Measurements from ENCODE around the gene NAPG. TPM values are rescaled to one million over a fixed set of nuclear protein-coding genes. Genes with fewer than 3 reads are reported as not detected.
"Not testable (repeated sequence)": the region's sequence is repeated elsewhere in the genome, so short reads cannot be mapped to it uniquely, and the experiment has no call there.

NAPG gene
- total RNA-seq, 1 experiment from 2014 or later, result 41.5 TPM

GRCh38 chr18:10566390-10566789 is 40.6 kb downstream of the NAPG start:
- intact Hi-C loops (cut with micrococcal nuclease; ENCODE audit: unreplicated experiment), result no loop called here
- ChIA-PET POLR2A (no interaction called here), CTCF (no interaction called here)
- Mint-ChIP-seq H3K4me3 (ENCODE audit: unreplicated experiment) (no peak overlapping the region), H3K27me3 (ENCODE audit: insufficient read depth, unreplicated experiment) (no peaks in the 10 kb centered on the region), H3K4me1 (ENCODE audit: low read depth, unreplicated experiment) (no peaks in the 10 kb centered on the region), H3K9me3 (ENCODE audit: unreplicated experiment) (no peaks in the 10 kb centered on the region), H3K27ac (ENCODE audit: unreplicated experiment) (no peak overlapping the region), H3K36me3 (ENCODE audit: insufficient read depth, unreplicated experiment) (no peaks in the 10 kb centered on the region)
- Histone ChIP-seq H3K36me3 (ENCODE audit: control insufficient read depth, insufficient read depth, low read length) (no peaks in the 10 kb centered on the region), H3K27me3 (replicated peaks; ENCODE audit: control insufficient read depth, insufficient read depth, low read length) (no peaks in the 10 kb centered on the region), H3K4me1 (no peaks in the 10 kb centered on the region), H3K9me3 (0 out of 2 replicates have a peak, but pooled peaks cover 4% of the 10 kb centered on the region), H3K4me3 (ENCODE audit: low read depth, low read length) (no peak overlapping the region)
- no peak for DNase-seq
- no TSS peak for BruUV-seq (replicated peaks)
- no peak for TF ChIP-seq CTCF (IDR thresholded peaks at IDR 0.05; ENCODE audit: insufficient read depth in 1 of 2, low read depth in 1 of 2, low read length in 1 of 2, severe bottlenecking in 1 of 2, unreplicated experiment in 1 of 2)

GRCh38 chr18:10569941-10570340 is 44.1 kb downstream of the NAPG start:
- H3K4me1 ChIP-seq; H3K27me3 ChIP-seq (replicated peaks; ENCODE audit: control insufficient read depth, insufficient read depth, low read length); CTCF ChIA-PET; H3K9me3 Mint-ChIP-seq (ENCODE audit: unreplicated experiment); H3K27me3 Mint-ChIP-seq (ENCODE audit: insufficient read depth, unreplicated experiment); H3K27ac Mint-ChIP-seq (ENCODE audit: unreplicated experiment); H3K36me3 ChIP-seq (ENCODE audit: control insufficient read depth, insufficient read depth, low read length); H3K9me3 ChIP-seq; H3K4me1 Mint-ChIP-seq (ENCODE audit: low read depth, unreplicated experiment); DNase-seq; H3K4me3 Mint-ChIP-seq (ENCODE audit: unreplicated experiment); H3K4me3 ChIP-seq (ENCODE audit: low read depth, low read length); BruUV-seq (replicated peaks); H3K36me3 Mint-ChIP-seq (ENCODE audit: insufficient read depth, unreplicated experiment); intact Hi-C loops (cut with micrococcal nuclease; ENCODE audit: unreplicated experiment); POLR2A ChIA-PET: not testable (repeated sequence)

GRCh38 chr18:10570622-10571021 is 44.8 kb downstream of the NAPG start:
- 0 out of 2 replicates have a peak, but pooled peaks cover 4% of the 10 kb centered on the region for H3K9me3 ChIP-seq
- intact Hi-C loops (cut with micrococcal nuclease; ENCODE audit: unreplicated experiment), result no loop called here
- no peaks in the 10 kb centered on the region for H3K9me3 Mint-ChIP-seq (ENCODE audit: unreplicated experiment)
- no peak for TF ChIP-seq CTCF (IDR thresholded peaks at IDR 0.05; ENCODE audit: insufficient read depth in 1 of 2, low read depth in 1 of 2, low read length in 1 of 2, severe bottlenecking in 1 of 2, unreplicated experiment in 1 of 2)
- POLR2A ChIA-PET, result no interaction called here
- H3K4me3 Mint-ChIP-seq (ENCODE audit: unreplicated experiment), result no peak overlapping the region
- CTCF ChIA-PET, result no interaction called here
- H3K27ac Mint-ChIP-seq (ENCODE audit: unreplicated experiment), result no peak overlapping the region
- H3K4me1 Mint-ChIP-seq (ENCODE audit: low read depth, unreplicated experiment), result no peaks in the 10 kb centered on the region
- H3K36me3 Mint-ChIP-seq (ENCODE audit: insufficient read depth, unreplicated experiment), result no peaks in the 10 kb centered on the region
- no peaks in the 10 kb centered on the region for H3K36me3 ChIP-seq (ENCODE audit: control insufficient read depth, insufficient read depth, low read length)
- no TSS peak for BruUV-seq (replicated peaks)
- H3K4me1 ChIP-seq, result no peaks in the 10 kb centered on the region
- no peak for DNase-seq
- H3K27me3 ChIP-seq (replicated peaks; ENCODE audit: control insufficient read depth, insufficient read depth, low read length), result no peaks in the 10 kb centered on the region
- no peaks in the 10 kb centered on the region for H3K27me3 Mint-ChIP-seq (ENCODE audit: insufficient read depth, unreplicated experiment)
- no peak overlapping the region for H3K4me3 ChIP-seq (ENCODE audit: low read depth, low read length)

DNA sequence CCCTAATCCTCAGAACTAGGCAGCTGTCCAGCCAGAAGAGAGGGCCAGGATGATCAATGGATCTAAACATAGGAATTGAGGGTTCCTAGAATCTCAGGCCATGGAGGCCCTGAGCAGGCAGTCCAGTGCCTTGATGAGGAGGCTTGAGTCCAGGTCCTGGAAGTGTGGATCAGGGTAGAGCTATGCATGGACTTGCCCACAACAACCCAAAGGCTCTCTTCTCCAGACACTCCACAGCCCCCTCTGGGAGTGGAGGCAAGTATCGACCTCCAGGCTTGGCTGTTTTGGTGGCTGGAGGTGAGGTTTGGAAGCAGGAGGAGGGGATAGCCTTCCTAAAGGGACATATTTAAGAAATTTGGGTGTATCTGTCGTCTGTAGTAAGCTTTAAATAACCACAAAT is 45.7 kb downstream of the NAPG start:
- H3K4me1 ChIP-seq, result no peaks in the 10 kb centered on the region
- H3K4me3 Mint-ChIP-seq (ENCODE audit: unreplicated experiment), result no peak overlapping the region
- H3K9me3 ChIP-seq, result 0 out of 2 replicates have a peak, but pooled peaks cover 4% of the 10 kb centered on the region
- no peaks in the 10 kb centered on the region for H3K36me3 ChIP-seq (ENCODE audit: control insufficient read depth, insufficient read depth, low read length)
- no peak overlapping the region for H3K4me3 ChIP-seq (ENCODE audit: low read depth, low read length)
- no peak overlapping the region for H3K27ac Mint-ChIP-seq (ENCODE audit: unreplicated experiment)
- no TSS peak for BruUV-seq (replicated peaks)
- H3K27me3 Mint-ChIP-seq (ENCODE audit: insufficient read depth, unreplicated experiment), result no peaks in the 10 kb centered on the region
- no peaks in the 10 kb centered on the region for H3K4me1 Mint-ChIP-seq (ENCODE audit: low read depth, unreplicated experiment)
- intact Hi-C loops (cut with micrococcal nuclease; ENCODE audit: unreplicated experiment), result no loop called here
- H3K27me3 ChIP-seq (replicated peaks; ENCODE audit: control insufficient read depth, insufficient read depth, low read length), result no peaks in the 10 kb centered on the region
- TF ChIP-seq CTCF (IDR thresholded peaks at IDR 0.05; ENCODE audit: insufficient read depth in 1 of 2, low read depth in 1 of 2, low read length in 1 of 2, severe bottlenecking in 1 of 2, unreplicated experiment in 1 of 2), result no peak
- no peaks in the 10 kb centered on the region for H3K9me3 Mint-ChIP-seq (ENCODE audit: unreplicated experiment)
- CTCF ChIA-PET, result no interaction called here
- DNase-seq, result no peak
- H3K36me3 Mint-ChIP-seq (ENCODE audit: insufficient read depth, unreplicated experiment), result no peaks in the 10 kb centered on the region
- POLR2A ChIA-PET, result no interaction called here

GRCh38 chr18:10573261-10573660 is 47.4 kb downstream of the NAPG start:
- H3K27me3 Mint-ChIP-seq (ENCODE audit: insufficient read depth, unreplicated experiment); BruUV-seq (replicated peaks); POLR2A ChIA-PET: not testable (repeated sequence)

More at GRCh38 chr18:10573261-10573660, 47.4 kb downstream of the NAPG start:
- H3K9me3 Mint-ChIP-seq (ENCODE audit: unreplicated experiment); H3K4me3 ChIP-seq (ENCODE audit: low read depth, low read length); DNase-seq; H3K4me1 Mint-ChIP-seq (ENCODE audit: low read depth, unreplicated experiment); H3K36me3 ChIP-seq (ENCODE audit: control insufficient read depth, insufficient read depth, low read length); H3K36me3 Mint-ChIP-seq (ENCODE audit: insufficient read depth, unreplicated experiment); H3K27ac Mint-ChIP-seq (ENCODE audit: unreplicated experiment); H3K9me3 ChIP-seq; H3K4me3 Mint-ChIP-seq (ENCODE audit: unreplicated experiment); intact Hi-C loops (cut with micrococcal nuclease; ENCODE audit: unreplicated experiment); H3K27me3 ChIP-seq (replicated peaks; ENCODE audit: control insufficient read depth, insufficient read depth, low read length); CTCF ChIA-PET; H3K4me1 ChIP-seq: not testable (repeated sequence)
